NCI-H1092 (cell line): Measurements from ENCODE around the gene TYMS.

Experiments
- DNase-seq: peaks from one replicate; lab custom pipeline; 2025; lab: John Stamatoyannopoulos, UW

Gene TYMS

DNA sequence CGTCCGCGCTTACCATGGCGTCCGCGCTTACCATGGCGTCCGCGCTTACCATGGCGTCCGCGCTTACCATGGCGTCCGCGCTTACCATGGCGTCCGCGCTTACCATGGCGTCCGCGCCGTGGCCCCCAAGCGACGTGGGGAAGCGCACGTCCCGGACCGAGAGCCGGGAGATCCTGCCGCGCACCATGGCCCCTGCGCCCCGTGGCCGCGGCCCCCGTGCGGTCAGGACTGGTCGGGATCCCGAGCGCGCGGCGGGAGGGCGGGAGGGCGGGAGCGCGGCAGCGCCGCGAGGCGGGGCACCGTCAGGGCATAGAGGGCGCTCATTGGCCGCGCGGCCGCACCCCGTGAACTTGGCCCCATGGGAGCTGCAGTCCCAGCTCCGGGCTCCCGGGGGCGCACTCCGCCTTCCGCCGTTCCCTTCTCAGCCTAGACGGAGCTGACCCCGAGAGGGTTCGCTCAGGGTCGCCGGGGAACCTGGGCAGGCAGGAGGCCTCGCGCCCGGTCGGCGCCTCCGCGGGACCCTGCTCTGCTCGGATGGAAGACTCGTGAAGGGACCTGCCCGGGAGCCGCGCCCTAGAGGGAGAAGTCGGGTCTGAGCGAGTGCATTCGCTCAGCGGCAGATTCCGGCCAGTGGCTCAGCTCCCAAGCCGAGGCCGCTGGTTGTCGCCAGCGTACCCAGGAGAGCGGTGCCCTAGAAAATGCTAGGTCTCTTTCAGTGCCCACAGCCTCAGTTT, 55.1 kb downstream of the TYMS start, which contains the start of gene ENOSF1:
ENOSF1 (minus strand) TSS at position 230 of the 734 bp plus-strand sequence; CDS start at position 187, 43 bp downstream.
- peak; percentile 4 for DNase-seq

DNA sequence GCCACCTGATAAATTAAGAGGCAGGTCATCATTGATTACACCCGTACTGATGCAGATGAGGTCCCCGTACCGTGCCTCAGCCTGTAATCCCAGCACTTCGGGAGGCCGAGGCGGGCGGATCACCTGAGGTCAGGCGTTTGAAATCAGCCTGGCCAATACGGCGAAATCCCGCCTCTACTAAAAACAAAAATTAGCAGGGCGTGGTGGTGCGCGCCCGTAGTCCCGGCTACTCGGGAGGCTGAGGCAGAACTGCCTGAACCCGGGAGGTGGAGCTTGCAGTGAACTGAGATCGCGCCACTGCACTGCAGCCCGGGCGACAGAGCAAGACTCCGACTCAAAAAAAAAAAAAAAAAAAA, 55.7 kb downstream of the TYMS start:
- no peak for DNase-seq

DNA sequence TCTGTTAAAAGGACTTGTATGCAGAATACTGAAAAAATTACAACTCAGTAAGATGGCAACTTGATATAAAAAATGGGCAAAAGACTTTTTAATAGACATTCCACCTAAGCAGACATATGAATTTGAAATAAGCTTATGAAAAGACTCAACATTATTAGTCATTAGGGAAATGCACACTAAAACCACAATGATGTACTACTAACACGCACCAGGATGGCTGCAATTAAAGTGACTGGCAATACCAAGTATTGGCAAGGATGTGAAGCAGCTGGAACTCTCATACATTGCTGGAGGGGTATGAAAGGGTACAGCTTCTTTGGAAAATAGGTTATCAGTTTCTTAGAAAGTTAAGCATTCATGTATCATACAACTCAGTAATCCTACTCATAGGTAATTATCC, 58.2 kb downstream of the TYMS start:
- no peak for DNase-seq

DNA sequence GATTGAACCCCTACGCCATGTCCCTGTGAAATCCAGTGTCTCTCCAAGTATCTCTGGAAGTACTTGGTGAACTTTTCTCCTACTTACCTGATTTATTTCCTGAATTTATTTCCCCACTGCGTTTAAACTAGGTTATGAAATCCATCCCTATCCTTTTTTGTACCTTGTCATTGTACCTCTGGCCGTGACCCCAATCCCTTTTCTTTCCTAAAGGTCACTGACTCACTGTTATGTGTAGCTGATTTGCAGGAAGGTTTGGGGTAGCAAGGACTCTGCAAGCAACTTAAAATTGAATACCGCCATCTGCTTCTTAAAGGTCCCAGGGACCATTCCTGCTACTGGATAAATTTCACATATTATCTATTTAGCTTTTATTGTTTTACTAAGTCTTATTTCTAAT, 59.5 kb downstream of the TYMS start:
- no peak for DNase-seq
